Retina (tissue), 1 donor: Measurements from ENCODE around the gene EIF4A3.
"Not testable (repeated sequence)": the region's sequence is repeated elsewhere in the genome, so short reads cannot be mapped to it uniquely, and the experiment has no call there.

Source experiments
- DNase-seq: peaks from one replicate; pipeline ENCODE4 v3.0.0-alpha.2; 2016

The EIF4A3 gene

DNA sequence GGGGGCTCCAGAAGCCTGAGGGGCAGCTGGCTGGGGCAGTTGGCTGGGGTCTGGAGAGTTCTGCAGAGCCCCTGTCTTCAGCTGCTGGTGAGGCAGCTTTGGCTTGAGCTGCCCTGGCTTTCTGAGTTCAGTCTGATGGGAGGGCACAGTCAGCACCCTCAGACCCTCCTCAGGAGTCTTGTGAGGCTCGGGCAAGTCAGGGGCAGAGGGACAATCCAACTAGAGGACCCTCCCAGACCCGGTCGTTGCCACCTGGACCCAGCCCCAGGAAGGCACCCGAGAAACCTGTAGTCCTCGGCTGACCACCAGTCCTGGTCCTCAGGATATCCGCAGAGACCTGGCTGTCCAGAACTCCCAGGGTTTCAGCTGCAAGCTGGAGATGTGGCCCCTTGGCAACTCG lies 24.8 kb upstream of the EIF4A3 start:
- no peak for DNase-seq

DNA sequence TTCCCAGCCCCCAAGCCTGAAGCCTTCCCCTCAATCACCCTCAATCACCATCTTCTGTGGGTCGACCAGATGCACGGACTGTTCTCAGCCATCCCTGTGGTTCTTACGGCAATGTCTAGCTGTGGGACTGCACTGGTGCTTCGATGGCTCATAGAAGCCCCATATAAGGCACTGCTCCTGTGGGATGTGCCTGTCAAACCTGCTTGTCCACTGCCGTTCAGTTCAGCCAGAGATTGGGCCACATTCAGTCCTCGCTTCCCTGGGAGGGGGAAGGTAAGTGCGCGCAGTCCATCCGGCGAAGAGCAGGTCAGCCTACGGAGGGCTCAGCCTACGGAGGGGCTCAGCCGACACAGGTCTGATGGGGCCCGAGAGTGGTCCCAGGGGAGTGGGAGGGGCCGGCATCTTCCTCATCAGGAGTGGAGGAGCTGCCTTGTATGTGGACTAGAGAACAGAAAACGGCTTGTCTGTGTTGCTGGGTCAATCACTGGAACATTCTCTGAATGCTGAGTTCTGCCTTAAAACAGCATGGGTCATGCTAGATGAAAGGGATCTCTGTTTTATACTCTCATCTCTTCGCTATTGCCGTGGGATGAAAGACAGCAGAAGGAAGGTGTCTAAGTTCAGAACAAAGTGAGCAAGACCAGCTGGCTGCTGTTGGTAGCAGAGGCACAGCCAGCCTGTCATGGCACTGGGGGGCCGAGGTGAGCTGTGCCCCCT lies 23.0 kb upstream of the EIF4A3 start, which contains the start of gene CARD14:
Gene CARD14, plus strand, starts transcription at position 247 of the 717 bp plus-strand sequence. CDS start 11,409 bp downstream, outside the sequence.
- DNase-seq, result no peak

DNA sequence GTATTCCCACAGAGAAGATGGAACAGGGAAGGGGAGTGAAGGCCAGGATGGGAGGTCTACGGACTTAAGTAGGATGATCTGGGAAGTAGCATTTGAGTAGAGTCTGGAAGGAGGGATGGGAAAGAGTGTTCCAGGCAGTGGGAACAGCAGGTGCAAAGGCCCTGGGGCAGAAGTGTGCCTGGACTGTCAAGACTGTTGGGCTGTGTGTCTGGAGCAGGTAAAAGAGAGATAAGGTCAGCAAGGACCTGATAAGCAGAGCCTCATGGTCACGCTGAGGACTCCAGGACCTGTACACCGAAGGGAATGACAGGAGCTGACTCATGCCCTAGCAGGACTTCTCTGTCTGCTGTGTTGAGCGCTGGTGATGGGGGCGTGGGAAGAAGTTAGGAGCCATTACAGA lies 22.2 kb upstream of the EIF4A3 start:
- no peak for DNase-seq

DNA sequence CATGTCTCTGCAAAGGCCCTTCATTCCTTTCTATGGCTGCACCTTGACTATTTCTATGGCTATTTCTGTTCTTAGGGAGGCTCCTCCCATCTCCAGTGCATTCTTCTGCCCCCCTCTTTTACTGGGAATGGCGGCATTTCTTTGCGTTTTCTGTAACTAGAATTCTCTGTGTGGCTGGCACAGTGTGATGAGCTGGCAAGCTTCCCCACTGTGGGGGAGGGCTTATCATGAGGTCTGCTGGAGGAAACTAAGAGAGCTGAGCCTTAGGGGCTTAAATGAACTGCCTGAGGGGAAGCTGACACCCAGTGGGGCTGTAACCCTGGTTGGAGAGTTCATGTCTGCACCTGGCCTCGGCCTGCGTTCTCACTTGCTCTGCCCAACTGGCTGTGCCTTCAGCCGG lies 21.4 kb upstream of the EIF4A3 start:
- no peak for DNase-seq

DNA sequence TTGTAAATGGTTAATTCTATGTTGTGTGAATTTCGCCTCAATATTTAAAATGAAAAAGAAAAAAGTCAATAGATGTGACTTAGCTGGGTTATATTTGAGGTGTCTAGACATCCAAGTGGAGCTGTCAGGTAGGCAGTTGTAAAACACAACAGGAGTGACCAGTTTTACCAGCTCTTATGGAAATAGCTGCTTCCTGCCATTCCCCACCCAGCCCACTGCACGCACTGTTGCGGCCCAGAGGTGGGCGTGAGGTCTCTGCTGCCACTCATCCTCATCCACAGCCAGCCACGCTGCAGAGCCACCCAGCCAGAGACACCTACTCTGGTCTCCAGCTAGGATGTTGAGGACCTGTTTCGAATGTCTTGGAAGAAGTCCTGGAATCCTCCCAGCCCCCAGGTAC lies 19.5 kb upstream of the EIF4A3 start:
- DNase-seq, result no peak

DNA sequence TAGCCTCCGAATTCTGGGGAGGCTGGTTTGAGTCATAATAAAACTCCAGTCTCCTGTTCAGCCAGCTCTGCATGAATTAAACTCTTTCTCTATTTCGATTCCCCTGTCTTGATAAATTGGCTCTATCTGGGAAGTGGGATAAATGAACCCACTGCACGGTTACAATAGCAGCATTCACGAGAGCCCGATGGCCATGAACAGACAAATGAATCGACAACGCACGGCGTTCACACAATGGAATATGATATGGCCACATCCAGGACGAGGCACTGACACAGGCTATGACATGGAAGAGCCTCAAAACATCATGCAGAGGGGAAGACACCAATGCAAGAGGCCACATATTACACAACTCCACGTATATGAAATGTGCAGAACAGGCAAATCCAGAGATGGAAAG lies 17.3 kb upstream of the EIF4A3 start:
- no peak for DNase-seq

DNA sequence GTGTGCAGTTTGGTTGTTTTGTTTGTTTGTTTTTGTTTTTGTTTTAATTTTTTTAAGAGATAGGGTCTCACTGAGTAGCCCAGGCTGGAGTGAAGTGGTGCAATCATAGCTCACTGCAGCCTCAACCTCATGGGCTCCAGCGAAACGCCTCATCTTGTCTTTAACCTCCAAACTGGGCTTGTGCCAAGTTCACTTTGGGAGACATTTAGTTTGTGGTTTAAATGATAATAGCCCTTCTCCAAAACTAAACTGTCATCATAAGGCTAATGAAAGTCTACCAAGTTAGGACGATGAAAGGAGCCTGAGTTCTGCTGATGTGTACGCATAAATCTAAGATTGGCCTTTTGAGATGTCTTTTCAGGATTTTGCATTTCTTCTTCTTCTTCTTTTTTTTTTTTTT lies 16.4 kb upstream of the EIF4A3 start:
- no peak for DNase-seq

DNA sequence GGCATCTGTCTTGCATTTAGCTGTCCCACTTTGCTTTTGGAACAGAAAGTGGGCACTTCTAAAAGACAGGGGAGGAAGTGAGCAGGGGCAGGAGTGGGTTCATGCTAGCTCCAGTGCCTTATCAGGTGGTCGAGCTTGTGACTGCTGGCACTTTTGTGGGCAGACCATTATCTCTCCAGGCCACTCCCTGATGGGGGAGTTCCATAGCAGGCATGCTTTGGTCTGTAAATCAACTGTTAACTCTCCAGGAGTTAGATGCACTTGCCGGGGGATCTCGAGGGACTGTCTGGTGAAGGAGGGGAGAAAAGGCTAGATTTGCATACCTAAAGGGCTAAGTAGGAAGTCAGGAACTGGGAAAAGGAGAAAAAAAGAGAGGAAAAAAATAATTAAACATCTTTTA lies 13.6 kb upstream of the EIF4A3 start:
- no peak for DNase-seq

DNA sequence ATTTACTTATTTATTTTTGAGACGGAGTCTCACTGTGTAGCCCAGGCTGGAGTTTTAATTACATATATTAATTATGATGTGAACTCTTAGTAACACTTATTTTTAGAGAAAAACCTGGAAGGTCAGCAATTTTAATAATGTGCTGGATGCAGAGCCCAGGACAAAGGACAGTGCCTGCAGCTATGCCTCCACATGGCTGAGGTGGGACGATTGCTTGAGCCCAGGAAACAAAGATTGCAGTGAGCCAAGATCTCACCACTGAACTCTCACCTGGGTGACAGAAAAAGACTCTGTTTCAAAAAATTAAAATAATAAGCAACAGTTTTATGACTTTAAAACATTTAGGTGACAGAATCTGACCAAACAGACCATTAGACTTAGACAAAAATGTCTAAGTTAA lies 11.9 kb upstream of the EIF4A3 start:
- no peak for DNase-seq

DNA sequence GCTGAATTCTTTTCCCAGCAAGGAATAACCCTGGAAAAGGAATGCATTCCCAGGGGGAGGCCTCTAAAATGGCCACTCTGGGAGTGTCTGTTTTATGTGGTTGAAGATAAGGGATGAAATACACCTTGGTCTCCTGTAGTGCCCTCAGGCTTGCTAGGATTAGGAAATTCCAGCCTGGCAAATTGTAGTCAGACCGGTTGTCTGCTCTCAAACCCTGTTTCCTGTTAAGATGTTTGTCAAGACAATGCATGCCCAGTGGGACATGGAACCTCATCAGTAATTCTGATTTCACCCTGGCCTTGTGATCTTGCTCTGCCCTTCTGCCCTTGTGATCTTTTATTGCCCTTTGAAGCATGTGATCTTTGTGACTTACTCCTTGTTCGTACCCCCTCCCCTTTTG lies 8.7 kb upstream of the EIF4A3 start:
- not testable (repeated sequence) for DNase-seq

DNA sequence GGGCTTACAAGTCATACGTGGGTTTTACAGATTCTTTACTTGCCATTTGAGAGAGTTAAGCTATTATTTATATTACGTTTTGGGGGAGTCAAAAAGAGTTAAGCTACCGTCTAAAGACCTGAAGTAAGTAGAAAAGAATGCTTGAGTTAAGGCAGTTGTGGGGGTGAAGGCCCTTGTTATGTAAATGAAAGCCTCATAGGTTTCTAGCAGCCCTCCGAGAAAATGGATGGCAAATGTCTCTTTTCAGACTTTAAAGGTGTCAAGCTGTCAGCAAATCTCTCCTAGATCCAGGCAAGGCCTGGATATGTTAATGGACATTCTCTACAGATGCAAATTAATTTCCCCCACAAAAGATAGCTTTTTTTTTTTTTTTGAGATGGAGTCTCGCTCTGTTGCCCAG lies 7.2 kb upstream of the EIF4A3 start:
- no peak for DNase-seq

DNA sequence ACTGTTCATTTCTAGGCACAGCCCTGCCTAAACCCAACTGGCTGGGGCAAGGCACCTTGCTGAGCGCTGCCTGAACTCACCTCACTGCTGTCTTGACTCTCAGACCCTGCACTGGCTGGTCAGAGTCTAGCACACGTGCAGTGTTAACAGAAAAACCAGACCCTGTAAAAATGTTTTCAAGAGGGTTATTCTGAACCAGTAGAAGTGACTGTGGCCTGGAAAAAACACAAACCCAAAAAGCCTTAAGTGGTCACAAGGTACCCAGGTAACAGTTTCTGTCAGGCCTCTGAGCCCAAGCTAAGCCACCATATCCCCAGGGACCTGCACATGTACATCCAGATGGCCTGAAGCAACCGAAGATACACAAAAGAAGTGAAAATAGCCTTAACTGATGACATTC lies 6.1 kb upstream of the EIF4A3 start:
- DNase-seq, result no peak

DNA sequence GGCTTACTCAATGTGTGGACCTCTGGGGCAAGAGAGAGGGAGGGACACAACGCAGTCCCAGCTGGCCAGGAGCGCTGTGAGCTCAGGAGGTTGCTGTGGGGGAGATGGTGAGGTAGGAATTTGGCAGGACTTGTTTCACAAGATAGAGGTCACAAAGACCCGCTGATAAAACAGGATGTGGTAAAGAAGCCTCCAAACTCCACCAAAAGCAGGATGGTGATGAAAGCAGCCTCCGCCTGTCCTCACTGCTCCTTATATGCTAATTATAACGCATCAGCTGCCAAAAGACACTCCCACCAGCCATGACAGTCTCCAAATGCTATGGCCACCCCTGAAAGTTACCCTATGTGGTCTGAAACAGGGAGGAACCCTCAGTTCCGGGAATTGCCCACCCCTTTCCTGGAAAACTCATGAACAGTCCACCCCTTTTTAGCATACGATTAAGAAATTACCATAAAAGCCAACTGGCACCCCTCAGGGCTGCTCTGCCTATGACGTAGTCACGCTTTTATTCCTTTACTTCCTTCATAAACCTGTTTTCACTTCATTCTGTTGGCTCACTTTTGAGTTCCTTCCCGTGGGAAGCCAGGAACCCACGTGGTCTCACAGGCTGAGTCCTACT lies 5.3 kb upstream of the EIF4A3 start:
- no peak for DNase-seq

DNA sequence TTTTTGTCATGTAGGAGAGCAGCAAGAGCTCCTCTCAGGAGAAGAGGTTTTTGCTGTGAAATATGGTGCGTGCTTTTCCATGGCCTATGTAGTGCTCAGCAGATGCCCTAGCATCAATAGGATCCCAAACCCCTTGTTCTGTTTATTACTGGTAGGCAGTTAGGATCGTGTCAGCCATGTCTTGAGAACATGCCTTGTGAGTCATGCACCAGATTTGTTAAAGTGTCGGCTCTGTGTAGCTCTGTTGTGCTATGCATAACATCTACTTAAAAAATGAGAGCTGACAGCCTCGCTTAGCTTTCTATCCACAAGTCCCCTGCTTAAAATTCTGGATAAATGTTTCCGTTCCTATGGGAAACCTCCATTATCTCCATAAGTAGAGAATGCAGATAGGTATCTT lies 4.4 kb upstream of the EIF4A3 start:
- no peak for DNase-seq

DNA sequence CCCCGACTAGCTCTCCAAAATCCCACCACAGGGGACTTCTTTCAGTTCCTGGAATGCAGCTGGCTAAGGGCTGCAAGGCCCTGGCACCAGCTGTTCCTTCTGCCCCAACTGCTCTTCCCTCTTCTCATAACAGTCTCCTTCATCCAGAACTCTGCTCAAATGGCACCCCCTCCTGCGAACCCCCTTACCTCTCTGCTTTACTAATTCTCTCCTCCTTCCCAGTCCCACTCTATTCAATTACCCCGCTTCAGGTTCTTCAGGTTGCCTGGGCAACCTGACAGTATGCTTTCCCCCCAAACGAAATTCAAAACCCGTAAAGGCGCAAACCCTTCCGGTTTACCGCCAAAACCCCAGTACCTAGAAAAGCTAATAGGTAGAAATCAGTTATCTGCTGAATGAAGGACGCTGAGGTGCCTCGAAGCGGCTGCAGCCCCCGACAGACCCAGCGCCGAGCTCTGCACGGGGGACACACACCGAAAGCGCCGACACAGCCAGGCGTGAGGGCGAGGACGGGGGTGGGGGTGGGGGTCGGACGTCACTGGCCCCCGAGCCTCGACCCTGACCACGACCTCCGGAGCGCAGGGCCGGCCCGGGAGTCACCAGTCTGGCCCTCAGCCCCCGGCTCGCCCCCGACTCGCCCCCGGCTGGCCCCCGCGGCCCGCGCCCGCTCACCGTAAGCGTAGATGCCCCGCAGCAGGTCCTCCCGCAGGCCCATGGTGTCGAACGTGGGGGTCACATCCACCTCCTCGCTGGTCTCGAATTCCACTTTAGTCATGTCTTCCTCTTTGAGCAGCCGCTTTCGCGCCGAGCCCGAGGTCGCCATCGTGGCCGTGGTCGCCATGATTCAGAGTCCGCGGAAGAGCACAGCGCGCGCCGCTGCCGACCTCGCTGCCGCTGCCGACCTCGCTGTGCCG lies 550 bp downstream of the EIF4A3 start:
- DNase-seq, result peak; percentile 53

DNA sequence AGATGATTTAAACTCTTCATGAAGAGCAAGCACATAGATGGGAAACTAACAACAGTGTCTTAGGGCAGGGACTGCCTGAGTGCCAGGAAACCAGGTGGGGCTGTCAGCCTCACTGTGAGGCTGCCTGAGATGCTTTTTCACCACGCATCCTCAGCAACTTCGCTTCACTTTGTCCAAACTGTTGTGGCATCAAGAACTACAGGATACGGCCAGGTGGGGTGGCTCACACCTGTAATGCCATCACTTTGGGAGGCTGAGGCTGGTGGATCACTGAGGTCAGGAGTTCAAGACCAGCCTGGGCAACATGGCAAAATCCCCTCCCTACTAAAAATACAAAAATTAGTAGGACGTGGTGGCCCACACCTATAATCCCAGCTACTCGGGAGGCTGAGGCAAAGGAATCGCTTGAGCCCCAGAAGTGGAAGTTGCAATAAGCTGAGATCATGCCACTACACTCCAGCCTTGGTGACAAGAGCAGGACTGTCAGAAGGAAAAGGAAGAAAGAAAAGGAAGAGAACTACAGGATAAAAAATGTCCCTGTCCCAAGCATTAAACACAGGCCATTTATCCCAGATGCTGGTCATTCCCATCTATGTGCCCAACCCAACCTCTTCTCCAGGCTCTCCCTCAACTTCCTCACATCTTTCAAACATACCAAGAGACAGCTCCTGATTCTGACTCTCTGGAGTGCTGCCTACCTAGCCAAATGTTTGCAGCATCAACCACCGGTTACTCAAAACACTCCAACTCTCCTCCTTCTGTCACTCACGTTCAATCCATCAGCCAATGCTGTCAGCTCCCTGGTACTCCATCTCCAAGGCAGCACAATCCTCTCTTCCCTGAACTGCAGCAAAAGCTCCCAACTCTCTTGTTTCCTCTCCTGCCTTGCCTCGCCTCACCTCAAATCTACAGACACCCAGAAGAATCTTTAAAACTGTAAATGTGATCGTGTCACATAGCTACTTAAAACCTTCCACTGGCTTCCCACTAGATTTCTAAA lies 1.6 kb downstream of the EIF4A3 start:
- no peak for DNase-seq

DNA sequence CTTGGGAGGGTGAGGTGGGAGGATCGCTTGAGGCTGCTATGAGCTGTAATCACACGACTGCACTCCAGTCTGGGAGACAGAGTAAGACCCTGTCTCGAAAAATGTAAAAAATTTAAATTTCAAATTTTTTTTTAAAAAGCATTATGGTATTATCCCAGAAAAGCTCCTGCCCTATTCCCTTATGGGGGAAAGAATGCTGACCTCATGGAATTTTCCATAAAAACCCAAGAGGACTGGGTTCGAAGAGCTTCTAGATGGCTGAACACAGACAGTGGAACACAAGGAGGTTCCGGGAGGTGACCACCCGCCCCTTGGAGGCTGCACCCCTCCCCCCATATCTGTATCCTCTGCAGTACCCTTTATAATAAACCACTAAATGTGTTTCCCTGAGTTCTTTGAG lies 4.0 kb downstream of the EIF4A3 start:
- DNase-seq, result no peak

DNA sequence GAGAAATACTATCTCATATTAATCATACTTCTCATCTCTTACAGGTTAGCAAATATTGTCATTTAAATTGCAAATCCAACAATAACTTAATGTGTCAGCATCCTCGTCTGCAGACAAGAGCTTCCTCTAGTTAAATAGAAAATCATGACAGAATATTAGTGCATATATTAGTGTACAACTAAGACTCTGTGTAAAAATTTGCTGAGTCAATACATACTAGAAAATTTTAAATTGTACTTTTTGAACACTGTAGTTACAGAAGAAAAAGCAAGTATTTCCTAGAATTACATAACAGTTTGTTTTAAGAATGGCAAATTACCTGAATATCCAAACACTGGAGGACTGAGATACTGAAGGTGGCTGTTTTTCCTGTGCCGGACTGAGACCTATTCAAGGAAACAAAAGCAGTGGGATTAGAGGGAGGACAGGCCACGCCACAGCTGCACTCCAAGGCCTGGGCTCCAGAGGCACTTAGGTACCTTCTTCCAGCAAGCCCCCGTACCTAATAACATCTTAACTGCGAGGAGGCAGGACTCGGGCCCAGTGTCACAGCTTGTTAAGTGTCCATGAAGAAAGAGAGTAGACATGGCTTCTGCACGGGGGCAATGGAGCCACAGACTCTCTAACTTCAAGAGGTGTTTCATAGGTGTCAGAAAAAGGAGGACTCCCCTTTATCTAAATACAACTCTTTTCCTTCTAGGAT lies 5.3 kb downstream of the EIF4A3 start:
- DNase-seq, result no peak

DNA sequence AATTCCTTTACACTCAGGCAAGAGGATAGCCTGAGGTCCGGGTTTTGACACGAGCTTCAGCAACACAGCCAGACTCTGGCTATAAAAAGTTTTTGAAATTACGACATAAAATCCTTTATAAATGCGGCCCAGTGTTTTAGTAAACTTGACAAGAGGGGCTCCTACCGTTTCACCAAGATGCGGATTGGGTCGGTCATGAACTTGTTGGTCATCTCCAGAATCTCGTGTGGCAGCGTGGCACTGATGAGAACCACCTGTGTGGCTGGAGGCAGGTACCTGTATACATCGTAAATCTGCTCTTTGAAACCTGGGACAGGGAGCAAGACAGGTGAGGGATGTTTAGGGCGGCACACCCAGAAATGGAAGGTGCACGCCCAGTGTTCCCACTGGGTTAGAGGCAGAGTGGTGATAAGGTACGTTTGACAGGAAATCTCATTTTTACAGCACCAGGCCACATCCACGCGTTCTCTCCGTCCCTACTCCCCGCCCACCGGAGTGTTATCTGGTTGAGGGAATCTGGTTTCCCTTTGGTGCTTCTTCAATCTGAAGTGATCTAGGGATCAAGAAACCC lies 8.0 kb downstream of the EIF4A3 start:
- no peak for DNase-seq

DNA sequence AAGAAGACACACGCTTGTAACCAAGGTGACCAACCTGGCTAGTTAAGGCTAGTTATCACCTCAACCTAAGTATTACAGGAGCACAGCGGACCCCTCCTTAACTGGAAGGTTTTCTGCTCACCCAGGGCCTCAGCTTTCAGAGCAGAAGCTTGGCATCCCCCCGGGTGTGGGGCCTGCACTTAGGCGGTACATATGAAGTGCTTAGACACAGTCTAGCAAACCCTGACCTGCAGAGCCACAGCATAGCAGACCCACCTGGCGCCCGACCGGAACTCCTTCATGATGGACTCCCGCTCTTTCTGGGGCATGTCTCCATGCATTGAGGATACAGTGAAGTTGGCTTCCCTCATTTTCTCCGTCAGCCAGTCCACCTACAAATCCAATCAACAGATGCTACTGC lies 9.8 kb downstream of the EIF4A3 start:
- DNase-seq, result no peak

DNA sequence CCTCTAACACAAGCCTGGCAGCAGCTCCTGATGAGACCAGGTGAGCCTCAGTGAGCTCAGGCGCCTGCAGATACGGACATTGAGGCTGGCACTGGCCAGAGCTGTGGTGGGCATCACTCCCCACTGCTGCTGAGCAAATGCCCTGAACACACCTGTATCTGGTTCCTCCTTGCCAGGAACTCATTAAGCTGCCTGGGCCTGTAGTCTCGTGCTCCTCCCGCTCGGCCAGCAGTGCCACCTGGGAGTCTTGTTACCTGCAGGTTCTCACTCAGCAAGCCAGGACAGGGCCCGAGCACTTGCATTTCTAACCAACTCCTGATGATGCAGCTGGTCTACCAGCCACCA lies 13.3 kb downstream of the EIF4A3 start:
- no peak for DNase-seq
